Stimulated activated CD8-positive, alpha-beta memory T cell treated with anti-CD3 and anti-CD28 coated beads, Interleukin-4, amount 100 ng/mL, for 4 hours (primary cell): Measurements from ENCODE around the gene SHROOM3.

Experiments
- DNase-seq, 2 donors: peaks; one replicate each; pipeline ENCODE4 v3.0.0-alpha.2; 2020; ENCODE audit warnings: low read depth in 2 of 2, low spot score in 1 of 2

SHROOM3 gene

DNA sequence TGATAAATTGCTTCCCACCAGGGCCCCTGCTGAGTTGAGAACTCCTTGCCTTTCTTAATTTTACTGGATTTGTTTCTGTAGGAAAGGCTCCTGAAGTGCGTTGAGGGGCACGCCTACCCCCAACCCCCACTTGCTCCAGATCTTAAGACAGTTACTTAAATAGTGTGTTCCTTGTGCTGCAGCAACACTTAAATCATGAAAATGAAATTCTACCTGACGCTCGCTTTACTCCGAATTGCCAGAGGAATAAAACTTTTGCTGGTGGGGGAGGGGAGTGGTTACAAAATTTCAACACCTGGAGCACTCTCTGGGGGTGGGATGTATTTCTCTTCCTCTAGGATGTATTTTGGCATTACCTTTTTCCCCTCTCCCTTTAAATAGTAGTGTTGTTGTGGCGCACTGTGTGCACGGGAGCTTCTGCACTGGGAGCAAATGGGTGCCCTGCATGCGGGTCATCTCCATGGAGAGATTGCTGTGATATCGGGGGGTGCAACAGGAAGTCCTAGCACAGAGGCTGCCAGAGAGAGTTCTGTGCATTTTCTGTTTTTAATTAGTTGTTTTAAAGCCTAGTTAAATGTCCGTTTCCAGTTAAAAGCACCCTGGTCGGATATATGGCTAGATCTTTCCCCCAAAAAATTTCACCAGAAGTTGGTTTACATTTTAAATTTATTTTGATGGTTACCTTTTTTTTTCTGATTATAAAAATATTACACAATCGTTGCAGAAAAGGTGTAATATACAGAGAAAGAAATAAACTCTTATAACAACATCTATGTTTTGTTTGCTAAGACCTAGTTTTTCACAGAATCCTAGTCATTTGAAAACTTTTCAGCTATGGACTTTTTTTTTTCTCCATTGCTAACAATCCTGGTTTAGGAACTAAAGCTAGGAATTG is 255.2 kb downstream of the SHROOM3 start:
- no peak for DNase-seq

DNA sequence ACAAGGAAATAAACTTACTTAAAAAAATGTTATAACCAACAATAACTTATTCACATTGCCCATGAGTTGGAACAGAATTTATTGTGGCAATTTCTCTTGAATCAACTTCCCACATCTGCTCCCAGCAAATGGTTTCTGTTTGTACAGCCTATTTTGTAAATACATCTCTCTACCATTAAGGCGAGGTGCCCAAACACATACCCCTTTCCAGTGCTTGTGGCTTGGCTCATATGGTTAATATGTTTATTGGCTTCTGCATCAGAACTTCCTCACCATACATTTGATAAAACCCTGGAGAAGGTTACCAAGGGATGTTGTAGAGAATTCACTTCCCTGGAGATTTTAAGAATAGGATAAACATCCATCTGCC is 255.9 kb downstream of the SHROOM3 start:
- DNase-seq = no peak

DNA sequence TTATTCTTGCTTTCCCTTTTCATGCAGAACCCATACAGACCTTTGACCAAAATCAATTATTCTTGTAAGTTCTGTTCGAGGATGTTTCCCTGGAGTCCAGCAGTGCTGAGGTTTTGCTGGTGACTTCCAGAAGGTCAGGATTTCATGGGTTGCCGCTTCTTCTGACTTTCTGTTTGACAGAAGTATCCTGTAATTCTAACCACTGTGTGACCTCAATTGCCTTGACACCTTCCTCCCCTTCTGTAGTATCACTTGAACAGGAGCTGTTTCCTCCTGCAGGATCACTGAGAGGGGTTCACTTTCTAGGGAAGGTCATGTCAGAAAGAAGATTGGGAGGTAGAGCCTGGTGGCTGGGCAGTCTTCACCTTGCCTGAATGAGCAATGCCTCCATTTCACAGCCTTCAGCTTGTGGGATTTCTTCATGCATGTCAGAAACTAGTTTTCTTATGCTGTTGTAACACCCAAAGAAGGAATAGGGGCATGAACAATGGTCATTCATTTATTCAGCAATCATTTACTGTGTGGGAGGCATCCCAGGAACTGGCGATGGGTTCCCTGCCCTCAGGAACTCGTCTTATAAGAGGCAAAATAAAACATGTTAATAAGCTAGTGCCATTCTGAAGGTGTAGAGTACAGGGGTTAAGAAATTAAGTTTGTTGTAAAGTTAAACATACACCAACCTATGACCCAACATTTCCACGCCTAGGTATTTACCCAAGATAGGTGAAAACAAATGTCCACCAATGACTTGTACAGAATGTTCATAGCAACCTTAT is 257.0 kb downstream of the SHROOM3 start:
- DNase-seq = no peak

GRCh38 chr4:76692761-76693160 is 257.7 kb downstream of the SHROOM3 start:
- DNase-seq = no peak

- no peak for DNase-seq
Measured at GRCh38 chr4:76694056-76694455, 259.0 kb downstream of the SHROOM3 start.

- no peak for DNase-seq
Measured at GRCh38 chr4:76696109-76696508, 261.1 kb downstream of the SHROOM3 start.

- DNase-seq = no peak
Measured at GRCh38 chr4:76697129-76697803, 262.2 kb downstream of the SHROOM3 start.

DNA sequence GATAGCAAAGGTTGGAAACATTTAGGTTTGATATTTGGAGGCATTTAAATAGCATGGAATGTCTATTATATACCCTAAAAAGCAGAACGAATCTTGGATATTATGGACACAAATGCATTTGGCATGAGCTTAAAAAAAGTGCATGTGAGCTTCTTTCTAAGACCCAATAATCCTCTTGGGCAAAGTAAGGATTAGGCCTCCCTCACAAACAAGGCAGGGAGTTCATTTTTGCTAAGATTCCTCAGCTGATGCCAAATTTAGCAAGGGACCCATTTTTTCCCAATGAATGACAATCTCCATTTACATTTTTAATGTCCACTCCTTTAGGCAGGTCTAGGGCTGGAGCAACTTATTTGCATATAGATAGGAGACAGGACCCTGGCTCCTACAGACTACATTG is 263.1 kb downstream of the SHROOM3 start:
- no peak for DNase-seq

GRCh38 chr4:76699751-76700310 is 264.8 kb downstream of the SHROOM3 start:
- DNase-seq = no peak

DNA sequence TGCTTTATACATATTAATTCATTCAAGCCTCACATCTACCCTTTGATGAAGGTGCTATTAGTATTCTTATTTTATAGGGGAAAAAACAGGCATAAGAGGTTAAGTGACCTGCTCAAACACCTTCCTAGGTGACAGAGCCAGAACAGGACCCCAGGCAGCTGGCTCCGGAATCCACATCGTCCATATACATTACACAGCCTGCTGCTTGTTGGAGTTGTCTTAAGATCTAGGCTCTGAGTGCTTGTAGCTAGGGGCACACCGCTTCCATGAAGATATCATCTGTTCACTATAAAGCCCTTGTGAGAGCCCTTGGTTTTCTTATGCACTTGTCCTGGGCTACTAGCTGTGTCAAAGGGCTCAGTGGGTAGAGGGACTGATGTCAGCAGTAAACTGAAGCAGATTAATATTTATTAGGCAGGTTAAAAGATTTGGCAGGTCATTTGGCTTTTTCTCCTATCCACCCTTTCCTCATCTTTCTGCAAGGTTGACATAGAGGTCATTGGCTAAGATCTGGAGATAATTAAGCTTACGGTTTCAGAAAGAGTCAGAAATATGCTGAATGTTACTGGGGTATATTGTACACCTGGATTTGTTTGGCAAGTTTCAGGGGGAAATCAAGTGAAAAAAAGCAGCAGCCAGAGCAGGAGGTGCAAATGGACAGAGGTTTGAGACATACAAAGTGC is 267.6 kb downstream of the SHROOM3 start:
- no peak for DNase-seq

- DNase-seq = no peak
Measured at GRCh38 chr4:76703123-76703490, 268.1 kb downstream of the SHROOM3 start.

GRCh38 chr4:76703676-76704075 is 268.6 kb downstream of the SHROOM3 start:
- no peak for DNase-seq

- DNase-seq = no peak
Measured at GRCh38 chr4:76704133-76704881, 269.3 kb downstream of the SHROOM3 start.

- no peak for DNase-seq
Measured at GRCh38 chr4:76705472-76705871, 270.4 kb downstream of the SHROOM3 start.

GRCh38 chr4:76706581-76706980 is 271.6 kb downstream of the SHROOM3 start:
- DNase-seq = no peak

DNA sequence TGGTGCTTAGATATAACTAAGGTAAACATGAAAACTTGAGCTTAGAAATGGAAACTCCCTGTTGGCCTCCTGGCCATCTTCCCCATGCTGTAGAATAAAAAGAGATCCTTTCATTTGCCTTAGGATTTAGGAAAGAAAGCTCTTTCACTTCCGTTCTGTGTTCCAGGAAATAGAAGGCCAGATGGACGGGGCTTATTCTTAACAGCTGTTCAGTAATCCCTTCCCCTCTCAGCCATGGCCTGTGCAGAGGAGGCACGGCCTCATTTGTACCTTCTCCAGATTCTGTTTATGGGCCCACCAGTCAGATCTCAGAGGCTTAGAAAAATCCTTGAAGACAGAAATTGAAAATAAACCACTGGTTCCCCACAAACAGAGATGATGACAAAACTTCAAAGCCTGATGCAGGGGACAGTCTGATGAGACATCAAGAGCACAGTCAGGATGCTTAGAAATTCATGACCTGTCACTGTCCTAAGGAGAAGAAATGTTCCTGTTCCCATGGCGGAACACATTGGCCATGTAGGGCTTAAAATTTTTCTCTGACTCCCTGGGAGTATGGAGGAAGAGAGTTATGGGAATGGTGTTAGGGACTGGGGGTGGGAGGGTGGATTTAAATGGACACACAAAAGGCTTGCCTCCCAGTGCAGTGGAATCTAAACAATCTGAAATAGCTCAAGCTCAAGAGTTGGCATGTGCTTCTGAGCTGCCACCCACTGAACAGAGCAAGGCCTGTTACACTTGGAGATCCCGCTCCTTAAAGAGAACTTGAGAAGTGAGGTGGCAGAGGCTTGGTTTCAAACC is 274.1 kb downstream of the SHROOM3 start:
- DNase-seq = no peak

DNA sequence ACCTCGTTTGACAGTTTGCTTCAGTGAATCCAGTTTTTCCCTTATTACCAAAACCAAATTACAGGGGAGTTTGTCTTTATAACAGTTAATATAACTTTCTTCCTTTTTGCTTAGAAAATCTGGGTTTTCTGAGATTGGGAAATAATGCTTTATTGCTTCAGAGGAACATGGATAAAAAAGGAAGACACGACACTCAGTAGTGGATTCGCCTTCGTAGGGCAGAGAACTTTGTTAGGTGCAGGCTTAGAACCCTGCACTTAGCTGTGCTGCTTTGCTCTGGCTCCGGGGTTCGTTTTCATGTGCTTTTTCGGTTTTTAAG is 274.7 kb downstream of the SHROOM3 start:
- DNase-seq = no peak

- DNase-seq = no peak
Measured at GRCh38 chr4:76712564-76712963, 277.5 kb downstream of the SHROOM3 start.

DNA sequence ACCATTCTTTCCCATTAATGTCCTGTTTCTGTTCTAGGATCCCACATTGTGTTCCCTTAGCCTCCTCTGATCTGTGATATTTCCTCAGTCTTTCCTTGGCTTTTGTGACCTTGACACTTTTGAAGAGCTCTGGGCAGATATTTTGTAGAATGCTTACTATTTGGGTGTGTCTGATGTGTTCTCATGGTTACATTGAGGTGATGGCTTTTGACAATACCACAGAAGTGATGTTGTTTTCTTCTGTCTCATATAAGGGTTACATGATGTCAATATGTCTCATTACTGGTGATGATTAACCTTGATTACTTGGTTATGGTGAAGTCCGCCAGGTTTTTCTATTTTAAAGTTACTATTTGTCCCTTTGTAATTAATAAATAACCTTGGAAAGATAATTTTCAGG is 279.2 kb downstream of the SHROOM3 start:
- DNase-seq = no peak

DNA sequence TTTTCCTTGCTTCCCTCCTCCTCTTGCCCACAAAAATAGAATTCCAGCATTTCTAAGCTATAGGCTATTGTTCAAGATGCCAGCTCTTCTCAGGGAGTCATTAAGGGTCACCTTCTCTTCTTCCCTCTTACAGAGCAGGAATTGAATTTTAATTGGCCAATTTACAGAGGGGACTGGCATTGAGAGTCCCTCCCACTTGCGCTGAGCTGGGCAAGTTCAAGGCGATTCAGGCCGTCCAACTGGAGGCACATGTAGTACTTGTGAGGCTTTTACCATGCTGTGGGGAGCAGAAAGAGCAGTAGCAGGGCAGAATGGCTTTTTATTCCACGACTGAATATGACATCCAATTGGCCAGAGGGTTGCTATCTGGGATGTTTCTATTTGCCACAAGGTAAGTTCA is 281.0 kb downstream of the SHROOM3 start:
- DNase-seq = no peak
